Measurements from ENCODE around the gene FBLN7.

FBLN7 gene

DNA sequence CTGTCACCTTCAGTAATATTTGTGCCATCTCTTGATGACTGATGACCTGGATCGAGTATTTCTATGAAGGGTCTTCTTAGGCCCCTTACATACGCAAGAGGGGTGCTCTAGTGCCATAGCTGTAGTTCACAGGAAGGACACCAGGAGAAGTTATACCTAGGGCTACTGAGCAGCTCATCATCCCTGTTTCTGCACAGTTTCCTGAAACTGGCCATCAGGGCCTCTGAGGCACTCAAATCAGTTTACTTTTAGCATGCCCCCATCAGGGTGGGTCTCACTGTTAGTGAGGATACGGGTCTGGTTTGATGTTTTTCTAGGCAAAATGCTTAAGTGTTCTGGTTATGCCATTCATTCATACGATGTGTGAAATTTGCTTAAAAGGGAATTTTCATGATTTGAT is 20.0 kb upstream of the FBLN7 start:
- TF ChIP-seq, protein P1, sequence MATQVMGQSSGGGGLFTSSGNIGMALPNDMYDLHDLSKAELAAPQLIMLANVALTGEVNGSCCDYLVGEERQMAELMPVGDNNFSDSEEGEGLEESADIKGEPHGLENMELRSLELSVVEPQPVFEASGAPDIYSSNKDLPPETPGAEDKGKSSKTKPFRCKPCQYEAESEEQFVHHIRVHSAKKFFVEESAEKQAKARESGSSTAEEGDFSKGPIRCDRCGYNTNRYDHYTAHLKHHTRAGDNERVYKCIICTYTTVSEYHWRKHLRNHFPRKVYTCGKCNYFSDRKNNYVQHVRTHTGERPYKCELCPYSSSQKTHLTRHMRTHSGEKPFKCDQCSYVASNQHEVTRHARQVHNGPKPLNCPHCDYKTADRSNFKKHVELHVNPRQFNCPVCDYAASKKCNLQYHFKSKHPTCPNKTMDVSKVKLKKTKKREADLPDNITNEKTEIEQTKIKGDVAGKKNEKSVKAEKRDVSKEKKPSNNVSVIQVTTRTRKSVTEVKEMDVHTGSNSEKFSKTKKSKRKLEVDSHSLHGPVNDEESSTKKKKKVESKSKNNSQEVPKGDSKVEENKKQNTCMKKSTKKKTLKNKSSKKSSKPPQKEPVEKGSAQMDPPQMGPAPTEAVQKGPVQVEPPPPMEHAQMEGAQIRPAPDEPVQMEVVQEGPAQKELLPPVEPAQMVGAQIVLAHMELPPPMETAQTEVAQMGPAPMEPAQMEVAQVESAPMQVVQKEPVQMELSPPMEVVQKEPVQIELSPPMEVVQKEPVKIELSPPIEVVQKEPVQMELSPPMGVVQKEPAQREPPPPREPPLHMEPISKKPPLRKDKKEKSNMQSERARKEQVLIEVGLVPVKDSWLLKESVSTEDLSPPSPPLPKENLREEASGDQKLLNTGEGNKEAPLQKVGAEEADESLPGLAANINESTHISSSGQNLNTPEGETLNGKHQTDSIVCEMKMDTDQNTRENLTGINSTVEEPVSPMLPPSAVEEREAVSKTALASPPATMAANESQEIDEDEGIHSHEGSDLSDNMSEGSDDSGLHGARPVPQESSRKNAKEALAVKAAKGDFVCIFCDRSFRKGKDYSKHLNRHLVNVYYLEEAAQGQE (IDR thresholded peaks at IDR 0.05; ENCODE audit: low read depth), result no peak
- TF ChIP-seq FOXM1 (IDR thresholded peaks at IDR 0.05; ENCODE audit: borderline replicate concordance, low read depth) (no peak), ZBTB7A (IDR thresholded peaks at IDR 0.05; ENCODE audit: low read depth) (no peak), CEBPB (IDR thresholded peaks at IDR 0.05) (no peak), CREB1 (IDR thresholded peaks at IDR 0.05; ENCODE audit: low read depth) (no peak), EP300 (IDR thresholded peaks at IDR 0.05; ENCODE audit: borderline replicate concordance) (no peak), TEAD4 (IDR thresholded peaks at IDR 0.05) (no peak), YY1 (IDR thresholded peaks at IDR 0.05; ENCODE audit: low read depth) (no peak)
- TF ChIP-seq, protein P2, sequence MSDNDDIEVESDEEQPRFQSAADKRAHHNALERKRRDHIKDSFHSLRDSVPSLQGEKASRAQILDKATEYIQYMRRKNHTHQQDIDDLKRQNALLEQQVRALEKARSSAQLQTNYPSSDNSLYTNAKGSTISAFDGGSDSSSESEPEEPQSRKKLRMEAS (IDR thresholded peaks at IDR 0.05), result no peak
- TF ChIP-seq, protein P3, sequence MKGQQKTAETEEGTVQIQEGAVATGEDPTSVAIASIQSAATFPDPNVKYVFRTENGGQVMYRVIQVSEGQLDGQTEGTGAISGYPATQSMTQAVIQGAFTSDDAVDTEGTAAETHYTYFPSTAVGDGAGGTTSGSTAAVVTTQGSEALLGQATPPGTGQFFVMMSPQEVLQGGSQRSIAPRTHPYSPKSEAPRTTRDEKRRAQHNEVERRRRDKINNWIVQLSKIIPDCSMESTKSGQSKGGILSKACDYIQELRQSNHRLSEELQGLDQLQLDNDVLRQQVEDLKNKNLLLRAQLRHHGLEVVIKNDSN (IDR thresholded peaks at IDR 0.05), result no peak

DNA sequence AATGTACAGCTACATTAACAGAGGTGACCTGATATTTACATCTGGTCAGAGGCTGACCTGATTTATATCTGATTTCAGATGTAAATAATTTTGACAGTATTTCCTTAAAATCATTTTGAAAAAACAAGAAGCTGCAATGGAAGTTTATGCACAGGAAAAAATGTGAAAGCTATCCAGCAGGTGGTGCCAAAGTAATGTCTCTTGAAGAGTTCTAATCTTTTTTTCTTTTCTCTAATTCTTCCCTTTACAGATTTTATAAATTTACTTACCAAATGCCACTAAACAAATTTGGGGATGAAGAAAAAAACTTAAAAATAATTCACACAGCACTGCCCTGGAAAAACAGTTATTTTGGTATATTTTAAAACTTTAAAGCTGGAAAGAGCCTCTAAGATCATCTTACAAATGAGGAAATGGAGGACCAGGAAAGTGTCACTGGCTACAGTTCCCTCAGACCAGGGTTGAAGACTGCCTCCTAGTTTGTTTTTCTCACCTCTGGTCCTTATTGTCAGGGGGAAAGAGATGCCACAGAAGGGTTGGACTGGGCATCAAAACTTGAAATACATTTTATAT is 16.4 kb upstream of the FBLN7 start:
- no peak for TF ChIP-seq NFIC (IDR thresholded peaks at IDR 0.05)
- peak; percentile 68 for TF ChIP-seq RAD21 (IDR thresholded peaks at IDR 0.05; ENCODE audit: low read depth)

DNA sequence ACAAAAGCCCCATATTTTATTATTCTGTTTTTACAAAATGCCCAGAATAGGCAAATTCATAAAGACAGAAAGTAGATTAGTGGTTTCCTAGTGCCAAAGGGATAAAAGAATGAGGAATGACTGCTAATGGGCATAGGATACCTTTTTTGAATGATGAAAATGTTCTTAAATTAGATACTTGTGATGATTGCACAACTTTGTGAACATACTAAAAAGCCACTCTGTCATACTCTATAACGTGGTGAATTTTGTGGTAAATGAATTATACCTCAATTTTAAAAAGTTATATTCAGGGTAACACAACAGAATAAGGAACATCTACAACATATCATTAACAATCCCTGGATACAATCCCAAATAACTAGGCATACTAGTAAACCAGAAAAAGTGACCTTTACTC is 9.1 kb upstream of the FBLN7 start:
- TF ChIP-seq EGR1 (IDR thresholded peaks at IDR 0.05) (no peak), CREB1 (IDR thresholded peaks at IDR 0.05; ENCODE audit: low read depth) (no peak), ZBTB7A (IDR thresholded peaks at IDR 0.05; ENCODE audit: low read depth) (no peak), FOXM1 (IDR thresholded peaks at IDR 0.05; ENCODE audit: borderline replicate concordance, low read depth) (no peak), NFIC (IDR thresholded peaks at IDR 0.05) (no peak), YY1 (IDR thresholded peaks at IDR 0.05; ENCODE audit: low read depth) (no peak), RAD21 (IDR thresholded peaks at IDR 0.05; ENCODE audit: low read depth) (no peak), CEBPB (IDR thresholded peaks at IDR 0.05) (no peak), TCF12 (IDR thresholded peaks at IDR 0.05; ENCODE audit: low read depth) (no peak), TEAD4 (IDR thresholded peaks at IDR 0.05) (no peak)
- TF ChIP-seq, protein P3 (IDR thresholded peaks at IDR 0.05), result no peak

DNA sequence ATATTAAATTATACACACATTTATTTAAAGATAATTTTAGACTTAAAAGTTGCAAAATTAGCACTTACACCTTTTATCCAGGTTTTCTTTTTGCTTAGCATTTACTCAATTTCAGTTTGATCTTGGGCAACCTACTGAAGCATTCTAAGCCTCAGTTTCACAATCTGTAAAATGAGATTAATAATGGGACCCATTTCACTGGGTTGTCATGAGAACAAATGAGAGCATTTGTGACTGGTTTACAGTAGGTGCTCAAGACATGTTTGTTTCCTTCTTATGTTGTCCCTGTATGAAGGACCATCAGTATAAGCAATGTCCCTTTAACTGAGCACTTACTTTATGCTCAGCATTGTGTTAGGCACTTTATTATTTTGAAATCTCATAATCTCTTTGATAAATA is 4.8 kb upstream of the FBLN7 start:
- no peak for TF ChIP-seq EGR1 (IDR thresholded peaks at IDR 0.05)
- TF ChIP-seq YY1 (IDR thresholded peaks at IDR 0.05; ENCODE audit: low read depth), result no peak
- TF ChIP-seq EP300 (IDR thresholded peaks at IDR 0.05; ENCODE audit: borderline replicate concordance), result no peak
- TF ChIP-seq ZBTB7A (IDR thresholded peaks at IDR 0.05; ENCODE audit: low read depth), result no peak
- TF ChIP-seq TAF1 (IDR thresholded peaks at IDR 0.05; ENCODE audit: low read depth), result no peak
- no peak for TF ChIP-seq FOXM1 (IDR thresholded peaks at IDR 0.05; ENCODE audit: borderline replicate concordance, low read depth)
- TF ChIP-seq CEBPB (IDR thresholded peaks at IDR 0.05), result no peak
- no peak for TF ChIP-seq CREB1 (IDR thresholded peaks at IDR 0.05; ENCODE audit: low read depth)
- TF ChIP-seq, protein P2 (IDR thresholded peaks at IDR 0.05), result no peak
- no peak for TF ChIP-seq RAD21 (IDR thresholded peaks at IDR 0.05; ENCODE audit: low read depth)
- no peak for TF ChIP-seq NFIC (IDR thresholded peaks at IDR 0.05)
- no peak for TF ChIP-seq TEAD4 (IDR thresholded peaks at IDR 0.05)
- TF ChIP-seq, protein P3 (IDR thresholded peaks at IDR 0.05), result no peak
- TF ChIP-seq TCF12 (IDR thresholded peaks at IDR 0.05; ENCODE audit: low read depth), result no peak

DNA sequence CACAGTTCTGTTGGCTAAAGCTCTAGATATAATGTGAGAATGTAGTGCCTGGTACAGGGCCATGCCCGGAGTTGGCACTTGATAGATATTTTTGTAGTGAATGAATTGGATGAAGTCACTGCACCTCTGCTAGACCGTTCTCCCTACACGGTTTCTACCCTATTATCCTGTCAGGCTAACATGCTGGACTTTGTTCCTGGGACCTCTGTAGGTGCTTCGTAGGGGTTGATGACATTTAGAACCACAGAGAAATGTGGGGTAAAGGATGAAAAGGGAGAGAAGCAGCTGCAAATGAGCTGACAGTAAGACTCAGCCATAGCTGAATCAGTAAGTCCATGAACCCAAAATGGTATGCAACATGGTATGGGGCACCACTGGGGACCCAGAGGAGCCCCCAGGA is 4.1 kb upstream of the FBLN7 start:
- no peak for TF ChIP-seq RAD21 (IDR thresholded peaks at IDR 0.05; ENCODE audit: low read depth)
- TF ChIP-seq, protein P3 (IDR thresholded peaks at IDR 0.05), result no peak
- TF ChIP-seq NFIC (IDR thresholded peaks at IDR 0.05), result no peak
- TF ChIP-seq EGR1 (IDR thresholded peaks at IDR 0.05), result no peak

DNA sequence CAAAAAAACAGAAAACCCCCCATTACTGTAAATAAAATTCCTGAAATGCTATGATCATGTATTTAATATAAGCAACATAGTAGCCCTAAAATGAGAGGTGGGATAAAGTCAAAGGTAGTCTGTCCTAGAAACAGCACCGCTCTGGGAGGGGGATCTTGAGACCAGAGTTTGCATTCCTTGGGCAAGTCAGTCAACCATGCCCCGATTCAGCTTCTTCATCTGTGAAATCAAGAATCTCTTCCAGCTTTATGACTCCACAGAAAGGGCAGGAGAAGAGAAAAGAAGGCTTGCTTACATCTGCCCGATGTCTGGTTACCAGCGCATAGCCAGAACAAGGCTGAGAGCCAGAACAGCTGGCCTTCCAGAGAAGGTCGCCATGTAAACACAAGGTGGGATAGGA is 2.1 kb upstream of the FBLN7 start:
- TF ChIP-seq ZBTB7A (IDR thresholded peaks at IDR 0.05; ENCODE audit: low read depth), result no peak
- TF ChIP-seq TAF1 (IDR thresholded peaks at IDR 0.05; ENCODE audit: low read depth), result no peak
- no peak for TF ChIP-seq FOXM1 (IDR thresholded peaks at IDR 0.05; ENCODE audit: borderline replicate concordance, low read depth)
- no peak for TF ChIP-seq TCF12 (IDR thresholded peaks at IDR 0.05; ENCODE audit: low read depth)
- TF ChIP-seq NFIC (IDR thresholded peaks at IDR 0.05), result no peak
- no peak for TF ChIP-seq RAD21 (IDR thresholded peaks at IDR 0.05; ENCODE audit: low read depth)
- TF ChIP-seq CREB1 (IDR thresholded peaks at IDR 0.05; ENCODE audit: low read depth), result no peak
- no peak for TF ChIP-seq TEAD4 (IDR thresholded peaks at IDR 0.05)
- no peak for TF ChIP-seq YY1 (IDR thresholded peaks at IDR 0.05; ENCODE audit: low read depth)
- TF ChIP-seq EGR1 (IDR thresholded peaks at IDR 0.05), result no peak
- TF ChIP-seq, protein P1 (IDR thresholded peaks at IDR 0.05; ENCODE audit: low read depth), result no peak
- TF ChIP-seq, protein P2 (IDR thresholded peaks at IDR 0.05), result no peak

Measured in Ishikawa (cell line).